Spleen (tissue), 7 donors: ENCODE measurements around the gene BTBD18.

Experiments used
- POLR2AphosphoS5 ChIP-seq, 3 donors: sonication (generic); formaldehyde crosslinking; IDR thresholded peaks; one replicate each; pipeline ENCODE4 v1.5.1; 2017; ENCODE audit warnings: antibody characterized with exemption in 3 of 3
- TF ChIP-seq, protein P1 (sequence below), 11 experiments: fragments of 200-600 bp in 7 of 11; fragments of 450-650 bp in 4 of 11; sonication (generic) in 4 of 11; IDR thresholded peaks in 8 of 11; conservative IDR thresholded peaks in 3 of 11; 1 replicate in 7 of 11; 2 replicates in 4 of 11; pipeline versions ENCODE4 v1.4.0 to v1.8.0; 2016 to 2021; ENCODE audit warnings: antibody characterized with exemption in 11 of 11, inconsistent platforms in 4 of 11, mild to moderate bottlenecking in 1 of 11
- donor health status: DM: no; HTN: no; CAD: no; lungs with moderate emphysema.
- donor health status: DM: no; HTN: no; CAD: no.
- donor health status: DM: no; HTN: no; CAD: no.

DNA sequence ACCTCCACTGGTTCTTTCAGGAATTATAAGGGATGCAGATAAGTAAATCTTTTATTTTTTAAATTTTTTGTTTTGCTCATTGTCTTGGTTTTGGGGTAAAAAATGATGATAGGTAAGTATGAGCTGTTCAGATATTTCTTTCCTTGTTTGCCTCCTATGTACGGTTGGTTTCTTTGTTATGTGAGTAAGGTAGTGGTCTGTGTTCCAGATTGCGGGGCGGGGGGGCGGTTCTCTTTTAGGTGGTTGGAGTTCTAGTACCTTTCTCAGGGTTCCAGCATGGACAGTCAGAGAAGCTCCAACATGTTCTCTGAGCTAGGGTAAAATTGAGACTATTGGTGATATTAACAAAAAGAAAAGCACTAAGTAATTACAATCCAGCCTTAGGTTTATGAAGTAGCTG, 12.4 kb upstream of the BTBD18 start:
- no peak for TF ChIP-seq POLR2AphosphoS5 (IDR thresholded peaks at IDR 0.05)
- TF ChIP-seq, protein P1, sequence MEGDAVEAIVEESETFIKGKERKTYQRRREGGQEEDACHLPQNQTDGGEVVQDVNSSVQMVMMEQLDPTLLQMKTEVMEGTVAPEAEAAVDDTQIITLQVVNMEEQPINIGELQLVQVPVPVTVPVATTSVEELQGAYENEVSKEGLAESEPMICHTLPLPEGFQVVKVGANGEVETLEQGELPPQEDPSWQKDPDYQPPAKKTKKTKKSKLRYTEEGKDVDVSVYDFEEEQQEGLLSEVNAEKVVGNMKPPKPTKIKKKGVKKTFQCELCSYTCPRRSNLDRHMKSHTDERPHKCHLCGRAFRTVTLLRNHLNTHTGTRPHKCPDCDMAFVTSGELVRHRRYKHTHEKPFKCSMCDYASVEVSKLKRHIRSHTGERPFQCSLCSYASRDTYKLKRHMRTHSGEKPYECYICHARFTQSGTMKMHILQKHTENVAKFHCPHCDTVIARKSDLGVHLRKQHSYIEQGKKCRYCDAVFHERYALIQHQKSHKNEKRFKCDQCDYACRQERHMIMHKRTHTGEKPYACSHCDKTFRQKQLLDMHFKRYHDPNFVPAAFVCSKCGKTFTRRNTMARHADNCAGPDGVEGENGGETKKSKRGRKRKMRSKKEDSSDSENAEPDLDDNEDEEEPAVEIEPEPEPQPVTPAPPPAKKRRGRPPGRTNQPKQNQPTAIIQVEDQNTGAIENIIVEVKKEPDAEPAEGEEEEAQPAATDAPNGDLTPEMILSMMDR (IDR thresholded peaks at IDR 0.05 in 8 of 11, conservative IDR thresholded peaks at IDR 0.05 in 3 of 11) = no peak
